Body of pancreas (tissue), 4 donors: ENCODE results near the gene FUT9. TPM values are rescaled to one million over a fixed set of nuclear protein-coding genes. Genes with fewer than 3 reads are reported as not detected.

ENCODE experiments used
- ATAC-seq: fragments of 150-250 bp; one replicate; pipeline ENCODE4 v1.9.1; 2016
- DNase-seq, 4 donors: peaks; one replicate each; pipeline ENCODE4 v3.0.0-alpha.2; 2019
- H3K27ac ChIP-seq, 4 donors: fragments of 200-600 bp; sonication (generic); 1 replicate in 3 of 4; 2 replicates in 1 of 4; pipeline versions ENCODE4 v1.5.1 to v1.6.1; 2016 to 2019; ENCODE audit warnings: mild to moderate bottlenecking in 1 of 4, mixed read lengths in 1 of 4, moderate library complexity in 1 of 4
- H3K27me3 ChIP-seq, 2 donors: fragments of 200-600 bp; sonication (generic); one replicate each; pipeline ENCODE4 v1.6.0; 2016; ENCODE audit warnings: mild to moderate bottlenecking in 1 of 2
- H3K36me3 ChIP-seq, 2 donors: fragments of 200-600 bp; sonication (generic); replicated peaks in 1 of 2; 2 replicates each; pipeline ENCODE4 v1.5.1; 2016; ENCODE audit warnings: low read depth in 2 of 2; ENCODE audit not compliant: insufficient read depth in 1 of 2
- H3K4me1 ChIP-seq: fragments of 200-600 bp; sonication (generic); one replicate; pipeline ENCODE4 v1.6.0; 2016
- H3K4me3 ChIP-seq, 2 donors: fragments of 200-600 bp; sonication (generic); 1 replicate in 1 of 2; 2 replicates in 1 of 2; pipeline ENCODE4 v1.5.1; 2016 to 2019
- H3K9me3 ChIP-seq, 3 donors: fragments of 200-600 bp; sonication (generic); 1 replicate in 2 of 3; 2 replicates in 1 of 3; pipeline ENCODE4 v1.5.1; 2016
- CTCF ChIP-seq, 7 experiments: fragments of 450-650 bp in 4 of 7; fragments of 200-600 bp in 3 of 7; sonication (generic) in 3 of 7; IDR thresholded peaks; one replicate each; pipeline ENCODE4 v1.5.1; 2016 to 2019; ENCODE audit warnings: antibody characterized with exemption in 7 of 7
- POLR2A ChIP-seq, 3 donors: fragments of 450-650 bp; IDR thresholded peaks; one replicate each; pipeline ENCODE4 v1.6.1; 2016; ENCODE audit warnings: antibody characterized with exemption in 3 of 3, mild to moderate bottlenecking in 2 of 3
- WGBS, 2 donors: methylation state at CpG; one replicate each; pipeline ENCODE4 v1.1.5; 2017; 5-methylcytosine and 5-hydroxymethylcytosine counted together
- intact Hi-C: fragments of 100-400 bp; cut with DNase I; formaldehyde crosslinking; loops from one replicate; pipeline ENCODE4 v1.15.1; 2023
- total RNA-seq, 2 donors: library from RNA; depleted of rRNA; stranded (reverse); fragments of >200 nt; gene quantifications; one replicate each; pipeline ENCODE4 v1.1.0, GENCODE V29; 2016

The FUT9 gene
- total RNA-seq, 2 donors from 2014 or later, result 0.26 to 9.2 TPM

- no peaks in the 10 kb centered on the region for H3K9me3 ChIP-seq
- DNase-seq, result no peak
- intact Hi-C loops, result no loop called here
- no peak overlapping the region for H3K4me3 ChIP-seq
- no peak overlapping the region for H3K27ac ChIP-seq
- H3K4me1 ChIP-seq, result no peaks in the 10 kb centered on the region
- no peaks in the 10 kb centered on the region for H3K27me3 ChIP-seq
- no peak for ATAC-seq
- TF ChIP-seq POLR2A (IDR thresholded peaks at IDR 0.05) (no peak), CTCF (IDR thresholded peaks at IDR 0.05) (no peak)
- no peaks in the 10 kb centered on the region for H3K36me3 ChIP-seq
Observed at GRCh38 chr6:96099069-96099468, 83.3 kb downstream of the FUT9 start.

GRCh38 chr6:96101564-96101963 lies 85.8 kb downstream of the FUT9 start:
- Histone ChIP-seq H3K9me3 (no peaks in the 10 kb centered on the region), H3K27ac (no peak overlapping the region), H3K36me3 (no peaks in the 10 kb centered on the region), H3K4me1 (no peaks in the 10 kb centered on the region), H3K27me3 (no peaks in the 10 kb centered on the region), H3K4me3 (no peak overlapping the region)
- DNase-seq (no peak), ATAC-seq (no peak)
- TF ChIP-seq CTCF (IDR thresholded peaks at IDR 0.05), result no peak
- TF ChIP-seq POLR2A (IDR thresholded peaks at IDR 0.05), result no peak
- intact Hi-C loops, result no loop called here
- 58 to 85% methylated on average over 2 of the region's 2 CpGs for WGBS, 2 donors

- ATAC-seq (no peak), DNase-seq (no peak)
- TF ChIP-seq CTCF (IDR thresholded peaks at IDR 0.05), result no peak
- no peak for TF ChIP-seq POLR2A (IDR thresholded peaks at IDR 0.05)
- H3K36me3 ChIP-seq, result no peaks in the 10 kb centered on the region
- no peaks in the 10 kb centered on the region for H3K9me3 ChIP-seq
- H3K27ac ChIP-seq, result no peak overlapping the region
- no peaks in the 10 kb centered on the region for H3K27me3 ChIP-seq
- H3K4me3 ChIP-seq, result no peak overlapping the region
- intact Hi-C loops, result no loop called here
- H3K4me1 ChIP-seq, result no peaks in the 10 kb centered on the region
- 74 to 78% methylated on average over 4 of the region's 4 CpGs for WGBS, 2 donors
Observed at GRCh38 chr6:96104910-96105309, 89.1 kb downstream of the FUT9 start.

- H3K27me3 ChIP-seq, result no peaks in the 10 kb centered on the region
- DNase-seq (no peak), ATAC-seq (no peak)
- no peak overlapping the region for H3K27ac ChIP-seq
- H3K4me3 ChIP-seq, result no peak overlapping the region
- TF ChIP-seq CTCF (IDR thresholded peaks at IDR 0.05), result no peak
- TF ChIP-seq POLR2A (IDR thresholded peaks at IDR 0.05), result no peak
- no peaks in the 10 kb centered on the region for H3K4me1 ChIP-seq
- intact Hi-C loops, result no loop called here
- H3K9me3 ChIP-seq, result no peaks in the 10 kb centered on the region
- H3K36me3 ChIP-seq, result no peaks in the 10 kb centered on the region
- WGBS, 2 donors, result 63 to 66% methylated on average over 2 of the region's 2 CpGs
Observed at GRCh38 chr6:96110878-96111277, 95.1 kb downstream of the FUT9 start.

GRCh38 chr6:96116674-96117073 lies 100.9 kb downstream of the FUT9 start:
- no peaks in the 10 kb centered on the region for H3K36me3 ChIP-seq
- no peak overlapping the region for H3K27ac ChIP-seq
- ATAC-seq (no peak), DNase-seq (no peak)
- no peaks in the 10 kb centered on the region for H3K27me3 ChIP-seq
- H3K9me3 ChIP-seq, result no peaks in the 10 kb centered on the region
- H3K4me1 ChIP-seq, result no peaks in the 10 kb centered on the region
- WGBS, 2 donors, result 20 to 30% methylated on average over 1 of the region's 1 CpG
- no peak for TF ChIP-seq POLR2A (IDR thresholded peaks at IDR 0.05)
- TF ChIP-seq CTCF (IDR thresholded peaks at IDR 0.05), result no peak
- intact Hi-C loops, result no loop called here
- H3K4me3 ChIP-seq, result no peak overlapping the region
